AG10803 (cell line): ENCODE results near the gene CLOCK.

ENCODE experiments used
- DNase-seq: peaks from one replicate; pipeline ENCODE4 v3.0.0; 2010; ENCODE audit warnings: low read depth
- H3K4me3 ChIP-seq: 2 replicates; pipeline ENCODE4 v1.5.1; 2011; ENCODE audit warnings: mild to moderate bottlenecking, low read length, control low read depth
- TF ChIP-seq, protein P1 (sequence below): conservative IDR thresholded peaks from 2 replicates; pipeline ENCODE4 v1.5.1; 2011; ENCODE audit warnings: mild to moderate bottlenecking, low read length, control low read depth, inconsistent platforms

Gene CLOCK

DNA sequence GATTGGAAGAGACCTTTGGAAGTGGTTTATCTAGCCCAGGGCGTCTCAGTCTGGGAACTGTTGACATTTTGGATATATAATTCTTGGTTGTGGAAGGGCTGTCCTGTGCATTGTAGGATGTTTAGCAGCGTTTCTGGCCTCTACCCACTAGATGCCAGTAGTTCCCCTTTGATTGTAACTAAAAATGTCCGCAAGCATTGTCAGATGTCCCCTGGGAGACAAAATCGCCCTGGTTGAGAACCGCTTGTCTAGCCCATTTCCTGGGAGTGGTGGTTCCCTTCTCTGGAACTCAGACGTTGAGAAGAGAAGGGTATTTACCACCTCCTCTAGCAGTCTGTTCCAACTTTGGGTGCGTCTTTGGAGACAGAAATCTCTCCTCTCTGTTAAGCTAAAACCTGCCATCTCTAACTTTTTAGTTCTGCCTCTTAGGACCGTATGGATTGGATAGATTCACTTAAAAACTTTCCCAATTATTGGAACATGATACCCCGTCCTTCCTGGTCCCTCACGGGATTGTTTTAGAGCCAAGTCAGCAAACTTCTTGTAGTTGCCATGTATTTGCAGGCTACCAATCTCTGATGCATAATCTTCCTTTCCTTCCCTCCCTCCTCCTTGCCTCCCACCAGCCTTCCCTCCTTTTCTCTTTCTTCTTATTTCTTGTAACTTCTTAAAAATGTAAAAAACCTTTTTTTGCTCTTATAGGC lies 137.1 kb downstream of the CLOCK start:
- TF ChIP-seq, protein P1, sequence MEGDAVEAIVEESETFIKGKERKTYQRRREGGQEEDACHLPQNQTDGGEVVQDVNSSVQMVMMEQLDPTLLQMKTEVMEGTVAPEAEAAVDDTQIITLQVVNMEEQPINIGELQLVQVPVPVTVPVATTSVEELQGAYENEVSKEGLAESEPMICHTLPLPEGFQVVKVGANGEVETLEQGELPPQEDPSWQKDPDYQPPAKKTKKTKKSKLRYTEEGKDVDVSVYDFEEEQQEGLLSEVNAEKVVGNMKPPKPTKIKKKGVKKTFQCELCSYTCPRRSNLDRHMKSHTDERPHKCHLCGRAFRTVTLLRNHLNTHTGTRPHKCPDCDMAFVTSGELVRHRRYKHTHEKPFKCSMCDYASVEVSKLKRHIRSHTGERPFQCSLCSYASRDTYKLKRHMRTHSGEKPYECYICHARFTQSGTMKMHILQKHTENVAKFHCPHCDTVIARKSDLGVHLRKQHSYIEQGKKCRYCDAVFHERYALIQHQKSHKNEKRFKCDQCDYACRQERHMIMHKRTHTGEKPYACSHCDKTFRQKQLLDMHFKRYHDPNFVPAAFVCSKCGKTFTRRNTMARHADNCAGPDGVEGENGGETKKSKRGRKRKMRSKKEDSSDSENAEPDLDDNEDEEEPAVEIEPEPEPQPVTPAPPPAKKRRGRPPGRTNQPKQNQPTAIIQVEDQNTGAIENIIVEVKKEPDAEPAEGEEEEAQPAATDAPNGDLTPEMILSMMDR, result peak; percentile 52
- peak; percentile 51 for DNase-seq
- peak overlapping the region; percentile 3; the same call in 1 of the 2 replicates for H3K4me3 ChIP-seq

DNA sequence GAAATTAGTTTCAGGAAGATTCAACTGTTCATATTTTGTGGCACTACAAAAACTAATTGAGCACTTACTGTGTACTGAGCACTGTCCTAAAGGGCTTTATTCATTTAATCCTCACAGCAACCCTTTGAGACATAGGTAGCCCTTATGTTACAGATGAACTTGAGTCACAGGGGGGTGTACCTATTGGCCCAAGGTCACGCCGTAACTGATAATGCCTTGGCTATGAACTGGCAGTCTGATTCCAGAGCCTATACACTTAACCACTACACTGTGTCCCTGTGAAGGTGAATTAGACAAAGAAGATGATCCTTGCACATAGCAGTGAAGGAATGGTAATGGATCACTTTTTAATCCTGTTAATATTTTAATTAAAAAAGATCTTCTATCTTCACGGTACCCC lies 138.9 kb downstream of the CLOCK start:
- no peak overlapping the region for H3K4me3 ChIP-seq
- no peak for DNase-seq
- TF ChIP-seq, protein P1, result no peak

DNA sequence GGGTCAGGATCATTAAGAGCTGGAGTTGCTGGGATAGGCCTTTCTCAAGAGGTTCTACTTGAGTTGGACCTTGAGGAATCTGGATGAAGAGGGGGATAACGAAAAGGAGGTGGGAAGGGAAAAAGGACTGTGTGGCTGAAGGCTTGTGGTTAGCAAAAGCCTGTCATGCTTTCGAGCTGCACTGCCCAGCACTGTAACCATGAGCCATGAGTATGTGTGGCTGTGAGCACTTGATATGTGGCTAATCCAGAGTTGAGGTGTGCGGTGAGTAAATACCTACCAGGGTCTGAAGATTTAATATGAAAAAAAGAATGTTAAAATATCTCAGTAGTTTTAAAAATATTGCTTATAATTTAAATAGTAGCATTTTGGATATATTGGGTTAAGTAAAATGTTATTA lies 139.6 kb downstream of the CLOCK start:
- TF ChIP-seq, protein P1, result no peak
- no peak overlapping the region for H3K4me3 ChIP-seq

DNA sequence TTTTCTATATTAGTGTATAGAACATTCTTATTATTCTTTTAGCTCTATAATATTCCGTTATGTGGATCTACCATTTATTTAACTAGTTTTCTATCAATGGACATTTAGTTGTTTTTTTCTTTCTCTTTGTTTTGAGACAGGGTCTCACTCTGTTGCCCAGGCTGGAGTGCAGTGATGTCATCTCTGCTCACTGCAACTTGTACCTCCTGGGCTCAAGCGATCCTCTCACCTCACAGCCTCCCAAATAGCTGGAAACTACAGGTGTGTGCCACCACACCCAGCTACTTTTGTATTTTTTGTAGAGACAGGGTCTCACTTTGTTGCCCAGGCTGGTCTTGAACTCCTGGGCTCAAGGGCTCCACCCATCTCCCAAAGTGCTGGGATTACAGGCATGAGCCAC lies 140.2 kb downstream of the CLOCK start:
- TF ChIP-seq, protein P1, result no peak
- H3K4me3 ChIP-seq, result no peak overlapping the region
- DNase-seq, result no peak

More for the DNA sequence above, 139.6 kb downstream of the CLOCK start:
- no peak for DNase-seq

DNA sequence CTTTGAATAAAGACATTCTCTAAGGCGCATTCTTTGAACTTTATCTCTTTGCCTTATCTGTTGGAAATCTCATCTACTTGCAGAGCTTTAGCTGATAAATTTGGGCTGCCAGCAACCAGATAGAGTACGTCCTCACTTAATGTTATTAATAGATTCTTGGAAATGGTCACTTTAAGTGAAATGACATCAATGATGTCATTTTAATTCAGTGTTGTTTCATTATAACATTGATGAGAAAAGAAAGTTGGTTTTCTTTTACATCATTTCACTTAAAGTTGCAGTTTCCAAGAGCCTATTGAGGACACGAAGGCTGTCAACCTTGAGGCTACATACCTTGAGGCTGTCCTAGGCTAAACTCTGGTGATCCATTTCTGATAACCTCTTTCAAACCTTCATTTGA lies 141.6 kb downstream of the CLOCK start:
- DNase-seq, result no peak
- H3K4me3 ChIP-seq, result no peak overlapping the region
- TF ChIP-seq, protein P1, result no peak

DNA sequence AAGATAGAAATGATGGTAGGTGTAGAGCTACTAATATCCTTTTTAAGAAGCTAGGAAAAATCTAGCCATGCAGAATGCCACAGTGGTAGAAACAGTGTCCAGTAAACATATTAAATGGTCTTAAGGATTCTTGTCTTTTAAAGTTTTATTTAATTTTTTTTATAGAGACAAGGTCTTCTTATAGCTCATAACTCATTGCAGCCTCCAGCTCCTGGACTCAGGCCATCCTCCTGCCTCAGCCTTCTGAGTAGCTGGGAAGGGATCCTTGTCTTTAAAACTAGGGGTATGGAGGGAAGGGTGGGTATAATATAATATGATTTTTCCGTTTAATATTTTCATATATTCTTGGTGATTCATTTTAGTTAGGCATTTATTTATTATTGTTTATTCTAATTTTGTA lies 147.1 kb downstream of the CLOCK start:
- no peak overlapping the region for H3K4me3 ChIP-seq
- TF ChIP-seq, protein P1, result no peak
- no peak for DNase-seq

DNA sequence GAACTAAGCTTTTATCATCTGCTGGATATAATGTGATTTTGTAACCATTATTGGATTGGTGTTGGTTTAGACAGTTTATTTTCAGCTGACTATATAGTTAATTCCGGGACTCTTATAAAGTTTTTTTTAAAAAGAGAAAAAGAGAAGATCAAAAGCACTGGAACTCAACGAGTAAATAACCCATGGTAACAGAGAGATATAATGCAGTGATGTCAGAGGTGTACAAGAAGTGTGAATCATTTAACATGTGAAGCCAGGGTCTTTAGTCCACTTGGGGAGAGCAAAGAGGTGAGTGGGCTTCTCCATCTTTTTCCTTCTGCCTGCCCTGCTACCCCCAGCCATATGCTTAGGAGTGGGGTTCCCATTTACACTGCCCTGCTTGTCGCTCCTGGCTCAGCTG lies 147.7 kb downstream of the CLOCK start:
- H3K4me3 ChIP-seq, result peak overlapping the region; percentile 84
- DNase-seq, result no peak
- TF ChIP-seq, protein P1, result no peak
